Limb (tissue), 2 donors: Measurements from ENCODE around the gene DCLK1.
"Not testable (repeated sequence)": the region's sequence is repeated elsewhere in the genome, so short reads cannot be mapped to it uniquely, and the experiment has no call there.

Experiments used
- DNase-seq, 2 donors: peaks; one replicate each; pipeline ENCODE4 v3.0.0-alpha.2; 2016; ENCODE audit errors: extremely low spot score in 2 of 2

The DCLK1 gene

DNA sequence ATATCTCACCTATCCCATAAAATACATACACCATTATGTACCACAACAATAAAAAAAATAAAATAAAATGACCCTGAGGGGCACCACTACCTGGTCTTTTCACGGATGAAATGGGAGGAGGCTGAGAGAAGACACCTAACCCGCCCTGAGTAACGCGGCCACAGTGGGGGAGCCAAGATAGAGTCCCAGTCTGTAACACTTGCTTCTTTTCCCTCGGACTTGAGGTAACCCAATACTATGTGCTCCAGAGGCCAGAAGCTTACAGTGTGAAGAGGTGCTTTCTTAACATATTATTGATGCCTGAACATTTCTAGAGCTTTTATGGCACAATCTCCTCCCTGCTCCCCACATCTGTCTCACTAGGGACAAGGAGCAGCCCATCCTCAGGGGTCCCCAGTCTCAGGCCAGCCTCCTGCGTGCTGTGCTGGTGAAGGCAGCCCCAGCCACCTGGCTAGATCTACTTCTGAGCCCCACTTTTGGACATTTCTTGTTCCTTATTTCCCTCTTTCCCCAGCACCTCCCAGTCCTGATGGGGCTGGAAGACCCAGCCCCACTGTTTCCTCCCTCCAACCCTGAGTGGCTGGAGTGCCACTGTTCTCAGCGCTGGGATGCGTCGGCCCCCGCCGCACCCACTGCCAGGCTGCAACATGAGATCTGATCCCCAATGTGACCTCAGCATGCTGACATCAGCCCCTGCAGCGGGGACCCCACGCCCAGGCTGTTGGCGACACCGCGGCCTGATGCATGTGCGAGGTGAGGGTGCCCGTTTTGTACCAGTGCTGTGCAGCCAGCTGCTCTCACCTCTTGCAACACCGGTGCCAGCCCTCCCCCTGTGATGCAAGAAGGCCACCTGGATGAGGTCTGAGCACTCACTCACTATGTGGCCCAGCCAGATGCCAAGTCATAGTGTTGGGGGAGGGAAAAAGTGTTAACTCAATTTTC, 143.3 kb downstream of the DCLK1 start:
- DNase-seq, result no peak

GRCh38 chr13:35984776-35985453, 146.3 kb downstream of the DCLK1 start:
- DNase-seq, result peak in 1 of 2 donors; percentile 58

DNA sequence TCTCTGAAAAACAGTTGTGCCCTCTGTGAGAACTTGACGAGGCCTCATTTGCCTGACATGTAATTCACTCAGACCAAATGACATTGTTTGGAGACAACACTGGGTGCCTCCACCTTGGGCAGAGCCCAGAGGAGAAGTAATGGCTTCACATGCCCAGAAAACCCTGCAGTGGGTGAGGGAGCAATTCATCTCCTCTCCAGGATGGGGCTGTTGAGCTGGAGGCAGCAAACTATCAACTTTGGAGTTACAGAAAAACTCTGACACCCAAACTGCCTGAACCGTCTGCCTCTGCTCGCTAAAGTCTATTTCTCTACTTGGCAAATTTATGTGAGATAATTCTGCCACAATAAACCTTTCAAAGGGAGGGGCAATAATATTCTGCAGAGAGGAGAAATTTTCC, 146.9 kb downstream of the DCLK1 start:
- no peak for DNase-seq

- DNase-seq, result not testable (repeated sequence)
Measured at GRCh38 chr13:35983703-35984102, 147.5 kb downstream of the DCLK1 start.

GRCh38 chr13:35983206-35983605, 148.0 kb downstream of the DCLK1 start:
- no peak for DNase-seq

DNA sequence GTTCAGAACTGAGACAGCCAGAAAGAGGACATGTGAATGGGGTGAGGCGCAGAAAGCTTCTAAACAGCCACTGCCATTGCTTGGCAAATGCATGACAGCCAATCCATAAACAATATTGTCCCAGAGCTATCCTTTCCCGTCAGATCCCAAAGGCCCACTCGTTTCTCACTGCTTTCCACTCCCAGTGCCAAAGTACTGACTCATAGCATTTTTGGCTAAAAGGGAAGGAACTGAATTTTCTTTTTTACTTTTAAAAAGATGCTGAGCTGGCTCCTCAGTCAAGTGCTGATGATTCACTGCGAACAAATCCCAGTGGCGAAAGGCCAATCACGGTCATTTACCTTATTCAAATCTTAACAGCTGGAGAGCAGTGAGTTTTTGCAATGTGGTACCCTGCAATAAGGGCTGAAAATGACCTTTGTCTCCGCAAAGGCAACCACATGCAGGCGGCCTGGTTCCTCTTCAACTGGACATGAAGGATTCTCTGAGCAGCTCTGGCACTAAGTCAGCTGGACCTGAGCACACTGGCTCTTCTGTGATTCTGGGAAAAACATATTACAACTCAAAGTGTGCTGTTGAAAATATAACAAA, 151.7 kb downstream of the DCLK1 start:
- DNase-seq, result peak; percentile 68 to 88

GRCh38 chr13:35978607-35979316, 152.4 kb downstream of the DCLK1 start:
- peak; percentile 62 to 81 for DNase-seq

DNA sequence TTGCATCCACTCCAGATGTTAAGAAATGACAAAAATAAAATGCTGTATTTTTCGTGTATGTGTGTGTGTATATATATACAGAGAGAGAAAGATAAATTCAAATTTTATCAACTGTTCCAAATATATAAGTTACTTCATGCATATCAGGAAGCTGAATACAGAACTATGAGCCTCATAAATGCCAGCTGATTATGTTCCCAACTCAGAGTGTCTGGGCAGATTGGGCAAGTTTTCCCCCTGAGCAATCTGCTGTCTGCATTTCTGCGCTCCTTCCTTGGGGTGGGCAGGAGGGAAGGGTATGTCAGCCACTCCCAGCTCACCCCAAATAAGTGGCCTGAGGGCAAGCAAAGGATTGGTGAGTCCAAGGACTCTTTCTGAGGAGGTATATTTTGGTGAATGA, 154.1 kb downstream of the DCLK1 start:
- DNase-seq, result no peak

- DNase-seq, result no peak
Measured at GRCh38 chr13:35976126-35976525, 155.1 kb downstream of the DCLK1 start.

DNA sequence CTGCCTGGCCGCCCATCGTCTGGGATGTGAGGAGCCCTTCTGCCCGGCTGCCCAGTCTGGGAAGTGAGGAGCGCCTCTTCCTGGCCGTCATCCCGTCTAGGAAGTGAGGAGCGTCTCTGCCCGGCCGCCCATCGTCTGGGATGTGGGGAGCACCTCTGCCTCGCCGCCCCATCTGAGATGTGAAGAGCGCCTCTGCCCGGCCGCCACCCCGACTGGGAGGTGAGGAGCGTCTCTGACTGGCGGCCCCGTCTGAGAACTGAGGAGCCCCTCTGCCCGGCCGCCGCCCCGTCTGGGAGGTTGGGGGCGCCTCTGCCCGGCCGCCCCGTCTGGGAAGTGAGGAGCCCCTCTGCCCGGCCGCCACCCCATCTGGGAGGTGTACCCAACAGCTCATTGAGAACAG, 164.2 kb downstream of the DCLK1 start:
- not testable (repeated sequence) for DNase-seq

GRCh38 chr13:35966024-35966423, 165.2 kb downstream of the DCLK1 start:
- DNase-seq, result no peak

DNA sequence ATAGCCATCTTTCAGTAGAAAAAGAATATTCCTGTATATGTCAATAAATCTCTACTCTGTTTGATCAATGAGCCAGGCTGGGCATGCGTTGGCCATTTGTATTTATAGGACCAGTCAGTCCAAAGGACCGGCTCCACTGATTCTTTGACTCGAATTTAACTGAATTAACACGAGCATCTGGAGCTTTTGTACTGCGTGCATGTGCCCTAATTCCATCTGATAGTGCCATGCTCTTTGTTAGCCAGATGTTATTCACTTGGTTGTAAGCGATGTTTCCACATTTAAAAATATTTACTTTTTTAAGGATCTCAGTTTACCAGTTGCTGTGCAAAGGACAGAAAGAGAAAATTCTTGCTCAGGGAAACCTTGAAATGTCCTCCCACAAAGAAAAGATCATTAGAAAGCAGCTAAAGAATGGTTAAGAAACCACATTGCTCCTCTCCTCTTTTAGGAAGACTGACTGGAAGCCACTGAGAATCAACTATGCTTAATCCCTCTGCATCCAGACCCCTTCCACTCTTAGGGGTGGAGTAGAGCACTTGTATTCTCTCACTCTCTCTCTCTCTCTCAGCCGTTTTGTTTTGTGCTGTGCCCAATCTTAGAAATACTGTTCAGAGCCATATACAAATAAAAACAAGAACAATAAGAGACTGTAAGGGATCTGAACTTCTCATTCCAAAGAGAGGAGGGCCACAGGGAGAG, 165.8 kb downstream of the DCLK1 start:
- DNase-seq, result no peak

DNA sequence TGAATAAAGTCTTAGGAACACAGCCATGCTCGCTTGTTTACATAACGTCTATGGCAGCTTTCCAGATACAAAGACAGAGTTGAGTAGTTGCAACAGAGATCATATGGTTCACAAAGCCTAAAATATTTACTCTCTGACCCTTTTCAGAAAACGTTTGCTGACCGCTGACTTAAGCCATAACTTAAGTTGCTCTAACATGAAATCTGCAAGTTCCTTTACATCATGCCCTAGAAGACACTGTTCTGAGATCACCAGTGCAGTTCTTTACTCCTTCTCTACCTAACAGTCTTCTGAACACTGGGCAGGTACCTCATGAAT, 166.4 kb downstream of the DCLK1 start:
- no peak for DNase-seq

DNA sequence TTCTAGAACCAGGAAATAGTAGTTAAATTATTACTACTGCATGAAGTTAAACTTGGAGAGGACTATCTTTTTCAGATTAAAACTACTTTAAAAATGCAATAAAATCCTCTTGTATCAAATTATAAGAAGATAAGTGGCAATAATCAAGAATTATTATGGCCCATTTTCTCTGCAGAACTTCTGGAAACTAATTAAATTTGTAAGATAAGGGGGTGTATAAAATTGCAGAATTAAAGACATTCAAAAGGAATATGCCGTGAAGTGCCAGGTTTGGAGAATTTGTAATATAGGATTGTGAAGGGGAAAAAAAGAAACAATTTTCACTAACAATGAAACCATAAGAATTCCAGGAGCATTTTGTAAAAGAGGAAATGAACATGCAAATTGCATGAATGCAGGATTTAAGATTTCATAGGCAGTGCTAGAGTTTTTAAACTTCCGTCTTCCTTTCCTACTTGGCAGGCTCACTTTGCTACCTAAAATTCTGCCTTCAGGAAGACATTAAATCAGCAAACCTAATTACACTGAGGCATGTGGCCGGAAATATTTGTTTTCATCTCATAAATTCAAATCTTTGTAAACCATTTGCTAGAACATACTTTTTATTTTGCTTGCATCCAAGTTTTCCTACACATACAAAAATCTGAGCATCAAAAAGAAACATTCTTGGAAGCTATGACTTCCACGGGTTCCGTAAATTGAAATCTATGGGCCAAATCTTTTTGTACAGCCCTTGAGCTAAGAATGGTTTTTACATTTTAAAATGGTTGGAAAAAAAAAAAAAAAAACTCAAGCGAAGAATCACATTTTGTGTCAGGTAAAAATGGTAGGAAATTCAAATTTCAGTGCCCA, 166.9 kb downstream of the DCLK1 start:
- no peak for DNase-seq

DNA sequence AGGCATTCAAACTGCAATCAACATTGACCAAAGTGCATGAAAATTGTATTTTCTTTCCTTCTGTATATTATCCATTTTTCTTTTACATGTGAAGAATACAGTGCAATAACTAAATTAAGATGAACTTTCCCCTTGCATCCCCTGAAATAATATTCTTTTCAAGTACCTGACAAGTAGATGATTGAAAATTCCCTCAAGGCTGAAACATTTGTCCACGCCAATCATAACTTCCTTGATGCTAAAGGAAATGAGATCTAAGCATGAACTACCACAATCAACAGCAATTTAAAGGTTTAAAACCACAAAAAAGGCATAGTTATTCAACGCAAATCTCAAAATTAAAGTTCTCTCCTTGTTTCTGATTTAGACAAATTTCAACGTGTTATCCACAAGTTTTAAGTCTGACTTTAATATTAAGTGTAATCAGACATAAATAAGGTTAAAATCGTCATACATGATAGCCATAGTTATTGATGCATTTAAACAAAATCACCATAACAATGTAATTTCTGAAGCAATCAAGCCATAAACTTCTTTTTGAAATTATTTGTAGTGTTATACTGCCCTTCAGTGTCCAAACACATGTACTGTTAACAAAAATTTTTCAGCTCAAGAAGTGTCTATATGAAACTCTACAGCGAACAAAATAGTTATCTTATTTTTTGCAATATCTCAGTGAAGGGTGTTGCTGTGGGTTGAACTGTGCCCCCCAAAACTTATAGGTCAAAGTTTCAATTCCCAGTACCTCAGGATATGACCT, 169.5 kb downstream of the DCLK1 start:
- no peak for DNase-seq

GRCh38 chr13:35961002-35961401, 170.2 kb downstream of the DCLK1 start:
- no peak for DNase-seq

DNA sequence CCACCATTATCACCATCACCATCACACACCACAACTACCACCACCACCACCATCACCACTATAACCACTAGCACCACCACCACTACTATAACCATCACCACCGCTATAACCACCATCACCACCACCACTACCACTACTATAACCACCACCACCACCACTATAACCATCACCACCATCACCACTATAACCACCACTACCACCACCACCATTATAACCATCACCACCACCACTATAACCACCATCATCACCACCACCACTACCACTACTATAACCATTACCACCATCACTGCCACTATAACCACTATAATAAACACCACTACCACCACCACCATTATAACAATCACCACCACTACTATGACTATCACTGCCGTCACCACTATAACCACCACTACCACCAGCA, 173.2 kb downstream of the DCLK1 start:
- DNase-seq, result no peak

DNA sequence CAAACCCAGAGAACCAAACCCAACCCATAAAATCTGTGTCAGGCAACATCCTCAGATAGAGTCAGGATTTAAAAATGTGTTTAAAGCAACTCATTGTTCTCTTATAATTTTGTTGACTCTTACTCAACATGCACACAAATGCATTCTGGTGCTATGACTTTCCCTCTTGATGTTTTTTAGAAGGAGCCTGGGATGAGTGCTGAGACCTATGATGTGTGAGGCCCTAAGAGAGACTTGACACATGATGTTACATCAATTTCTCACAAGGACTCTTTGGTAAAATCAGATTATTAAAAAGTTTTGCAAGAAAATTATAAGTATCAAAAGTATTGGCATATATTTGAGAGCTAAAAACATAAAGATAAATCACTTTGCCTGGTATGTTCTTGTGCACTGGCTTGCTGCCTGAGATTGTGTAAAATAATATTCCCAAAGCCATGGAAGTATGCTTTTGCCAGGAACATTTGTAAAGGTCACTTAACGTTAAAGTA, 173.9 kb downstream of the DCLK1 start:
- DNase-seq, result peak in 1 of 2 donors; percentile 80

DNA sequence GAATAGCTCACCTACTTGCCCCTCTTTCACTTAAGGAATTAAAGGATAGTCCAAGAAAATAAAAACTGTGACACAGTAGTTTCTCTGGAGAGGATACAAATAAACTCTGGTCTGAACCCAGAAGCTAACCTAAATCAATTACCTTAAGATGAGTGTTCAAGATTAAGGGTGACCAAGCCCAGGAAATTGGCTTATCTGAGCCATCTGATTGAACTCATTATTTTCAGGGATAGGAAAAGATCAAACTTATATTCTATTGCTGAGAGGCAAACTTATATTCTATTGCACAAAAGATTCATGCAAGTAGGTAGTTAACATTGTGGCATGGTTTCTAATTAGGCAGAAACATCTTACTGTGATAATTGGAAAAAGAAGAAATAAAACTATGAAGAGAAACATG, 175.1 kb downstream of the DCLK1 start:
- DNase-seq, result no peak
